Amygdala (tissue), 56 donors: ENCODE data around the gene PRKX.
"Not testable (repeated sequence)": the region's sequence is repeated elsewhere in the genome, so short reads cannot be mapped to it uniquely, and the experiment has no call there.

Experiments used
- DNase-seq, 56 donors: peaks; one replicate each; lab custom pipeline; 2025; lab: John Stamatoyannopoulos, UW

PRKX gene

GRCh38 chrX:3712051-3712869 lies 1.2 kb downstream of the PRKX start:
- peak in 1 of 56 donors; percentile 14 for DNase-seq

- no peak for DNase-seq
Measured at GRCh38 chrX:3711331-3711917, 2.0 kb downstream of the PRKX start.

- not testable (repeated sequence) for DNase-seq
Measured at GRCh38 chrX:3707673-3708274, 5.7 kb downstream of the PRKX start.

- DNase-seq: no peak
Measured at GRCh38 chrX:3706481-3706880, 7.0 kb downstream of the PRKX start.

GRCh38 chrX:3703251-3703650 lies 10.2 kb downstream of the PRKX start:
- not testable (repeated sequence) for DNase-seq

GRCh38 chrX:3702095-3702494 lies 11.4 kb downstream of the PRKX start:
- DNase-seq: not testable (repeated sequence)

GRCh38 chrX:3701445-3701928 lies 12.0 kb downstream of the PRKX start:
- DNase-seq: not testable (repeated sequence)

GRCh38 chrX:3699821-3700381 lies 13.5 kb downstream of the PRKX start:
- peak in 2 of 56 donors; percentile 0 to 4 for DNase-seq

GRCh38 chrX:3697701-3698279 lies 15.7 kb downstream of the PRKX start:
- peak in 49 of 56 donors; percentile 2 to 80 (median 27) for DNase-seq

GRCh38 chrX:3697220-3697684 lies 16.2 kb downstream of the PRKX start:
- DNase-seq: no peak

- no peak for DNase-seq
Measured at GRCh38 chrX:3695536-3695935, 17.9 kb downstream of the PRKX start.

GRCh38 chrX:3690140-3690539 lies 23.3 kb downstream of the PRKX start:
- DNase-seq: no peak

- DNase-seq: not testable (repeated sequence)
Measured at GRCh38 chrX:3683236-3683635, 30.2 kb downstream of the PRKX start.

GRCh38 chrX:3680459-3680858 lies 33.0 kb downstream of the PRKX start:
- no peak for DNase-seq

GRCh38 chrX:3679669-3680068 lies 33.8 kb downstream of the PRKX start:
- no peak for DNase-seq

- DNase-seq: peak in 1 of 56 donors; percentile 4
Measured at GRCh38 chrX:3678328-3678727, 35.1 kb downstream of the PRKX start.

- peak in 6 of 56 donors; percentile 0 to 11 (median 2) for DNase-seq
Measured at GRCh38 chrX:3674881-3675280, 38.6 kb downstream of the PRKX start.

GRCh38 chrX:3669841-3670475 lies 43.5 kb downstream of the PRKX start:
- no peak for DNase-seq

GRCh38 chrX:3666975-3667374 lies 46.5 kb downstream of the PRKX start:
- no peak for DNase-seq

GRCh38 chrX:3664921-3665320 lies 48.5 kb downstream of the PRKX start:
- DNase-seq: no peak
